Uterus (tissue), 4 donors: ENCODE measurements around the gene SACS. TPM values are rescaled to one million over a fixed set of nuclear protein-coding genes. Genes with fewer than 3 reads are reported as not detected.

ENCODE experiments used
- DNase-seq, 2 donors: peaks; one replicate each; pipeline ENCODE4 v3.0.0-alpha.2; 2019 to 2020
- H3K27ac ChIP-seq, 2 donors: fragments of 200-600 bp; sonication (generic); 1 replicate in 1 of 2; 2 replicates in 1 of 2; pipeline ENCODE4 v1.5.1; 2016 to 2018
- H3K27me3 ChIP-seq, 2 donors: fragments of 200-600 bp; sonication (generic); one replicate each; pipeline ENCODE4 v1.5.1; 2018 to 2019; ENCODE audit warnings: control low read depth in 1 of 2
- H3K36me3 ChIP-seq, 2 donors: fragments of 200-600 bp; sonication (generic); one replicate each; pipeline ENCODE4 v1.5.1; 2019; ENCODE audit warnings: control low read depth in 1 of 2
- H3K4me1 ChIP-seq, 2 donors: fragments of 200-600 bp; sonication (generic); one replicate each; pipeline ENCODE4 v1.5.1; 2018 to 2019; ENCODE audit warnings: control low read depth in 1 of 2
- H3K4me3 ChIP-seq, 2 donors: fragments of 200-600 bp; sonication (generic); 1 replicate in 1 of 2; 2 replicates in 1 of 2; pipeline ENCODE4 v1.5.1; 2018 to 2019; ENCODE audit warnings: mild to moderate bottlenecking in 1 of 2
- H3K9me3 ChIP-seq, 2 donors: fragments of 200-600 bp; sonication (generic); one replicate each; pipeline ENCODE4 v1.5.1; 2019; ENCODE audit warnings: control low read depth in 1 of 2
- POLR2A ChIP-seq, 2 donors: fragments of 450-650 bp; IDR thresholded peaks; one replicate each; pipeline ENCODE4 v1.6.1; 2016; ENCODE audit warnings: antibody characterized with exemption in 2 of 2, mild to moderate bottlenecking in 1 of 2, moderate library complexity in 1 of 2
- intact Hi-C: fragments of 100-400 bp; cut with DNase I; formaldehyde crosslinking; loops from one replicate; pipeline ENCODE4 v1.15.1; 2023; ENCODE audit warnings: low total_unique reads
- total RNA-seq, 4 donors: library from RNA; depleted of rRNA in 3 of 4; stranded (reverse); fragments of >200 nt in 3 of 4; gene quantifications; one replicate each; pipeline versions ENCODE4 v1.1.0 to v1.2.4, GENCODE V29; 2014 to 2023
- TF ChIP-seq, protein P1 (sequence below), 4 experiments: fragments of 200-600 bp in 2 of 4; fragments of 450-650 bp in 2 of 4; sonication (generic) in 2 of 4; IDR thresholded peaks; one replicate each; pipeline ENCODE4 v1.5.1; 2016 to 2019; ENCODE audit warnings: antibody characterized with exemption in 4 of 4, mild to moderate bottlenecking in 2 of 4, moderate library complexity in 1 of 4
- donor health status: DM: yes; HTN: yes; CAD: no.

SACS gene
- total RNA-seq, 4 donors from 2014 or later: 9.0 to 70.5 (median 20.5) TPM

DNA sequence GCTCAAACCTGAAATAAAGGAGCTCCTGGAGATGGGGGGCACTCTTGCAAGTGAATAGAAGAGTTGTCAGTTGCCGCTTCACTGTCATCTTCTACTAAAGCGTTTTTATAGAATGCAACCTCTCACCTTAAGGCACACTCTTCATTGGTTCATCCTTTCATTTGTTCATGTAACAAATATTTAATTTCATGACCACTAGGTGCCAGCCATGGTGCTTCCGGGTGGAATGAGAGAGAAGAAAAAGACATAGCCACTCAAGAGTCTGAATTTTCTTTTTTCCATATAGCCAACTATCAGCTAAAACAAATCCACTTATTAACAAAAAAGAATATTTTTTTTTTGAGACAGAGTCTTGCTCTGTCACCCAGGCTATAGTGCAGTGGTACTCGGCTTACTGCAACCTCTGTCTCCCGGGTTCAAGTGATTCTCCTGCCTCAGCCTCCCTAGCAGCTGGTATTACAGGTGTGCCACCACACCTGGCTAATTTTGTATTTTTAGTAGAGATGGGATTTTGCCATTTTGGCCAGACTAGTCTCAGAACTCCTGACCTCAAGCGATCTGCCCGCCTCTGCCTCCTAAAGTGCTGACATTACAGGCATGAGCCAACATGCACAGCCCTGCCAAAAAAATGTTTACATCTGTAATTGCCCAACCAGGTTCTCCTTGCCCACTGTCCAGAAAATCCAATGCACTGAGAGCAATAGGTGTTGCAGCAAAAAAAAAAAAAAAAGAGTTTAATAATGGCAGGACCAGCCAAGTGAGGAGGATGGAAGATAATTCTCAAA lies 22.1 kb upstream of the SACS start:
- H3K27ac ChIP-seq: no peak overlapping the region
- H3K9me3 ChIP-seq: no peaks in the 10 kb centered on the region
- no peaks in the 10 kb centered on the region for H3K27me3 ChIP-seq
- intact Hi-C loops: no loop called here
- no peaks in the 10 kb centered on the region for H3K4me1 ChIP-seq
- no peaks in the 10 kb centered on the region for H3K36me3 ChIP-seq
- DNase-seq: no peak
- no peak for TF ChIP-seq POLR2A (IDR thresholded peaks at IDR 0.05)
- TF ChIP-seq, protein P1, sequence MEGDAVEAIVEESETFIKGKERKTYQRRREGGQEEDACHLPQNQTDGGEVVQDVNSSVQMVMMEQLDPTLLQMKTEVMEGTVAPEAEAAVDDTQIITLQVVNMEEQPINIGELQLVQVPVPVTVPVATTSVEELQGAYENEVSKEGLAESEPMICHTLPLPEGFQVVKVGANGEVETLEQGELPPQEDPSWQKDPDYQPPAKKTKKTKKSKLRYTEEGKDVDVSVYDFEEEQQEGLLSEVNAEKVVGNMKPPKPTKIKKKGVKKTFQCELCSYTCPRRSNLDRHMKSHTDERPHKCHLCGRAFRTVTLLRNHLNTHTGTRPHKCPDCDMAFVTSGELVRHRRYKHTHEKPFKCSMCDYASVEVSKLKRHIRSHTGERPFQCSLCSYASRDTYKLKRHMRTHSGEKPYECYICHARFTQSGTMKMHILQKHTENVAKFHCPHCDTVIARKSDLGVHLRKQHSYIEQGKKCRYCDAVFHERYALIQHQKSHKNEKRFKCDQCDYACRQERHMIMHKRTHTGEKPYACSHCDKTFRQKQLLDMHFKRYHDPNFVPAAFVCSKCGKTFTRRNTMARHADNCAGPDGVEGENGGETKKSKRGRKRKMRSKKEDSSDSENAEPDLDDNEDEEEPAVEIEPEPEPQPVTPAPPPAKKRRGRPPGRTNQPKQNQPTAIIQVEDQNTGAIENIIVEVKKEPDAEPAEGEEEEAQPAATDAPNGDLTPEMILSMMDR (IDR thresholded peaks at IDR 0.05): no peak
- H3K4me3 ChIP-seq: no peak overlapping the region

DNA sequence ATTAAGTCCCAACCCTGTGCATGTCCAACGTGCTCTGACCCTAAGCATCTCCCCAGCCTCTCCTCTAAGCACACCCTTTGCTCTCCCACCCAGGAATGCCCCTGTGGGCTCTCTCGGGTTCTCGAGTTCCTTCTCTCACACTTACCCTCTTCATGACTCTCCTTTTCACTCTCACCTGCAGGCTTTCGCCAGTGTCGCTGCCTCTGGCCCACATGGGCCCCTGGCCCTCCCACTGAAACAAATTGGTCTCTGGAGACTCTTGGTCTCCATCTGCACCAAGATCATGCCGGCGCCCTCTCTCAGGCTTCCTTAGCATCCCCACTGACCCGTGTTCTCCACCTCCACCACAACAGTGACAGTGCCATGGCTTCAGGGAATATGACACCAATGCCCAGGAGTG lies 19.6 kb upstream of the SACS start:
- no peaks in the 10 kb centered on the region for H3K9me3 ChIP-seq
- no peaks in the 10 kb centered on the region for H3K4me1 ChIP-seq
- H3K4me3 ChIP-seq: no peak overlapping the region
- no peak for DNase-seq
- H3K36me3 ChIP-seq: no peaks in the 10 kb centered on the region
- TF ChIP-seq, protein P1 (IDR thresholded peaks at IDR 0.05): no peak
- no peak for TF ChIP-seq POLR2A (IDR thresholded peaks at IDR 0.05)
- no peaks in the 10 kb centered on the region for H3K27me3 ChIP-seq
- no peak overlapping the region for H3K27ac ChIP-seq
- intact Hi-C loops: no loop called here

DNA sequence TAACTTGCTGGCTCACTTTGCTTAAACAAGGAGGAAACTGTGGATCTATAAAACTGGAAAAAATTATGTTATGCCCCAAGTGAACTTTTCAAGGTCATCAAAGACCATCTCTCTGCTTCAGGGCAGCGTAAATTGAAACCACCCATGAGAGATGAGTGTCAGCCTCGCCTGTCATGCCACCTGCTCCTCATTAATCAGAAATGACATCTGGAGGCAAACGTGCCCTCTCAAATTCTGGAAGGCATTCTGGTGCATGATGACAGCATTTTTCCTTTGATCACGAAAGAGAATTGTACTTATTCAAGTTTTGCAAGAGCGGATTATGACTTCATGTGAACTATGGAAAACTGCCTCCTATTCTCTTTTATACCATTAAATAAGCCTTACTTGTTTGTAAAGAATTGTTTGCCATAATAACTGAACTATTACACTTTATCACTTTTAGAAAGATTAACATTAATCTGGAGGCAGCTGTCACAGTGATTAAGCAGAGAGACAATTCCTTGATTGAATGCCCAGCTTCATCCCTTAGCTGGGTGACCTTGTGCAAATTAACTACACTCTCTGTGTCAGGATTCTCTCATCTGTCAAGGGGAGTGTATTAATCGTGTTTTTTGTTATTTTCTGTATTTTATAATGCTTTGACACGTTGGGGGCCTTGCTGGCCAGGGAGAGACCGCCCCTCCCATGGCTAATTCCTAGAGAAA lies 17.0 kb upstream of the SACS start:
- no peaks in the 10 kb centered on the region for H3K27me3 ChIP-seq
- H3K36me3 ChIP-seq: no peaks in the 10 kb centered on the region
- no peak overlapping the region for H3K27ac ChIP-seq
- intact Hi-C loops: no loop called here
- no peak for DNase-seq
- no peak overlapping the region for H3K4me3 ChIP-seq
- no peaks in the 10 kb centered on the region for H3K9me3 ChIP-seq
- TF ChIP-seq, protein P1 (IDR thresholded peaks at IDR 0.05): no peak
- no peak for TF ChIP-seq POLR2A (IDR thresholded peaks at IDR 0.05)
- no peaks in the 10 kb centered on the region for H3K4me1 ChIP-seq

DNA sequence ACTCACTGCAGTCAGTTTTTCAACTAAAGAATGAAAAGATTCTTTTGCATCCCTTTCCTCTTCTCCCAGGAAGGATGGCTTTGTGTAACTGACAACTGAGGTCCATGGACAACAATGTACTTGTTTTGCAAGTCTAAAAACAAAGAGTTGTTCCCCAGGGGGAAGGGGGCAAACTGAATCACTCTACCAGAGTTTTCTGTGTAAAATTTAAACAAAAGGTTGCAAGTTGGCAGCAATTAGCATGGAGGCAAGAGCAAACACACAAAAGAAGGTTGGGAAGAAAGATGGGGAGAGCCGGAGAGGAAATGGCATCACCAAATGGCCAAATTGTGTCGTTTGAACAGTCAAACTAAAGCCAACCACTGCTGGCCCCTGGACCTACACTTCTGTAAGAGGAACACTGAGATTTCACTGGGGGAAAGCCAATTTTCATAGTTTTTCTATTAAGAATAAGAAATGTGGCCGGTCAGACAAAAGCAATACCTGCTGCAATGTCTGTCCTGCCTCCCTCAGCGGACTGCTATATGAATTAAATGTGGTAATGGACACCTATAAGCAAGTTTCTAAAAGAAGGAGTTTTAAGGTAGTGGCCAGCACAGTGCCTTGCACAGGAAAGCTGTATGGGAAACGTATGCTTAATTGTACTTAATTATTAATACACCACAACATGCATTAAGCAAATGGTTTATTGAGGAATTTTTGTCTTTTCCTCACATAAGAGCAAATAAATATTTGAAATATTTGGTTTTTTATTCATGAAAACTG lies 16.1 kb upstream of the SACS start:
- no peak overlapping the region for H3K27ac ChIP-seq
- H3K4me1 ChIP-seq: no peaks in the 10 kb centered on the region
- H3K36me3 ChIP-seq: no peaks in the 10 kb centered on the region
- intact Hi-C loops: no loop called here
- H3K27me3 ChIP-seq: no peaks in the 10 kb centered on the region
- DNase-seq: no peak
- no peak for TF ChIP-seq POLR2A (IDR thresholded peaks at IDR 0.05)
- TF ChIP-seq, protein P1 (IDR thresholded peaks at IDR 0.05): no peak
- no peak overlapping the region for H3K4me3 ChIP-seq
- no peaks in the 10 kb centered on the region for H3K9me3 ChIP-seq
